Breast epithelium (tissue), 4 donors: ENCODE results near the gene ACRV1. TPM values are rescaled to one million over a fixed set of nuclear protein-coding genes. Genes with fewer than 3 reads are reported as not detected.

ENCODE experiments used
- DNase-seq, 2 donors: peaks; one replicate each; pipeline ENCODE4 v3.0.0-alpha.2; 2019; ENCODE audit warnings: low spot score in 2 of 2
- H3K27ac ChIP-seq, 2 donors: fragments of 200-600 bp; sonication (generic) in 1 of 2; one replicate each; pipeline ENCODE4 v1.5.1; 2016 to 2019; ENCODE audit warnings: mild to moderate bottlenecking in 1 of 2
- H3K27me3 ChIP-seq, 2 donors: fragments of 200-600 bp; sonication (generic) in 1 of 2; one replicate each; pipeline versions ENCODE4 v1.5.1 to v1.6.0; 2017 to 2019; ENCODE audit warnings: control low read depth in 1 of 2, mild to moderate bottlenecking in 1 of 2
- H3K36me3 ChIP-seq: fragments of 200-600 bp; one replicate; pipeline ENCODE4 v1.5.1; 2019
- H3K4me1 ChIP-seq, 2 donors: fragments of 200-600 bp; sonication (generic); one replicate each; pipeline ENCODE4 v1.5.1; 2016 to 2019; ENCODE audit warnings: control low read depth in 1 of 2
- H3K4me3 ChIP-seq, 3 donors: fragments of 200-600 bp; sonication (generic); 1 replicate in 2 of 3; 2 replicates in 1 of 3; pipeline ENCODE4 v1.5.1; 2016 to 2019; ENCODE audit warnings: mild to moderate bottlenecking in 3 of 3, moderate library complexity in 2 of 3
- H3K9me3 ChIP-seq, 2 donors: fragments of 200-600 bp; sonication (generic) in 1 of 2; one replicate each; pipeline ENCODE4 v1.5.1; 2016 to 2019; ENCODE audit warnings: control low read depth in 1 of 2
- CTCF ChIP-seq, 3 donors: fragments of 450-650 bp; IDR thresholded peaks; one replicate each; pipeline ENCODE4 v1.5.1; 2016 to 2017; ENCODE audit warnings: antibody characterized with exemption in 3 of 3, mild to moderate bottlenecking in 3 of 3, moderate library complexity in 3 of 3
- POLR2A ChIP-seq: fragments of 450-650 bp; IDR thresholded peaks from one replicate; pipeline ENCODE4 v1.6.1; 2016; ENCODE audit warnings: antibody characterized with exemption, mild to moderate bottlenecking, moderate library complexity
- POLR2AphosphoS5 ChIP-seq, 3 donors: sonication (generic); formaldehyde crosslinking; IDR thresholded peaks; one replicate each; pipeline ENCODE4 v1.6.1; 2017; ENCODE audit warnings: antibody characterized with exemption in 3 of 3
- intact Hi-C: fragments of 100-400 bp; cut with DNase I; formaldehyde crosslinking; loops from one replicate; pipeline ENCODE4 v1.15.1; 2023; ENCODE audit warnings: low total_unique reads
- total RNA-seq, 3 donors: library from RNA; depleted of rRNA; stranded (reverse); fragments of >200 nt; gene quantifications; one replicate each; pipeline ENCODE4 v1.1.0, GENCODE V29; 2016

Gene ACRV1
- total RNA-seq, 3 donors from 2014 or later, result 0.29 TPM; not detected in 2

DNA sequence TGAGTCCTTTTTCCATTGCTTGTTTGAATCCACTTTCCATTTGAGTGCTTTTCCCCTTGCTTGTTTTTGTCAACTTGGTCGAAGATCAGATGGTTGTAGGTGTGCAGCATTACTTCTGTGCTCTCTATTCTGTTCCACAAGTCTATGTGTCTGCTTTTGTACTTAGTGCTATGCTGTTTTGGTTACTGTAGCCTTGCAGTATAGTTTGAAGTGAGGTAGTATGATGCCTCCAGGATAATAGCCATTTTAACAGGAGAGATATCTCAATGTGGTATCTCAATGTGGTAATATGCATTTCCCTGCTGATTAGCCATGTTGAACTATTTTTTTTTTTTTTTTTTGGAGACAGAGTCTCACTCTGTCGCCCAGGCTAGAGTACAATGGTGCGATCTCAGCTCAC lies 16.7 kb downstream of the ACRV1 start:
- H3K27ac ChIP-seq, result no peak overlapping the region
- no peak overlapping the region for H3K4me3 ChIP-seq
- intact Hi-C loops, result no loop called here
- TF ChIP-seq POLR2A, result no peak
- TF ChIP-seq CTCF (IDR thresholded peaks at IDR 0.05), result no peak
- DNase-seq, result no peak
- H3K4me1 ChIP-seq, result no peaks in the 10 kb centered on the region
- no peaks in the 10 kb centered on the region for H3K36me3 ChIP-seq
- peaks cover 0 to 12% of the 10 kb centered on the region in 2 donors for H3K9me3 ChIP-seq
- no peaks in the 10 kb centered on the region for H3K27me3 ChIP-seq

- Histone ChIP-seq H3K27me3 (no peaks in the 10 kb centered on the region), H3K4me1 (no peaks in the 10 kb centered on the region), H3K9me3 (peaks cover 0 to 12% of the 10 kb centered on the region in 2 donors), H3K4me3 (no peak overlapping the region), H3K36me3 (no peaks in the 10 kb centered on the region), H3K27ac (no peak overlapping the region)
- TF ChIP-seq POLR2AphosphoS5 (IDR thresholded peaks at IDR 0.05) (no peak), POLR2A (no peak), CTCF (IDR thresholded peaks at IDR 0.05) (no peak)
- no peak for DNase-seq
- intact Hi-C loops, result no loop called here
Measured at GRCh38 chr11:125662689-125663088, 18.0 kb downstream of the ACRV1 start.

DNA sequence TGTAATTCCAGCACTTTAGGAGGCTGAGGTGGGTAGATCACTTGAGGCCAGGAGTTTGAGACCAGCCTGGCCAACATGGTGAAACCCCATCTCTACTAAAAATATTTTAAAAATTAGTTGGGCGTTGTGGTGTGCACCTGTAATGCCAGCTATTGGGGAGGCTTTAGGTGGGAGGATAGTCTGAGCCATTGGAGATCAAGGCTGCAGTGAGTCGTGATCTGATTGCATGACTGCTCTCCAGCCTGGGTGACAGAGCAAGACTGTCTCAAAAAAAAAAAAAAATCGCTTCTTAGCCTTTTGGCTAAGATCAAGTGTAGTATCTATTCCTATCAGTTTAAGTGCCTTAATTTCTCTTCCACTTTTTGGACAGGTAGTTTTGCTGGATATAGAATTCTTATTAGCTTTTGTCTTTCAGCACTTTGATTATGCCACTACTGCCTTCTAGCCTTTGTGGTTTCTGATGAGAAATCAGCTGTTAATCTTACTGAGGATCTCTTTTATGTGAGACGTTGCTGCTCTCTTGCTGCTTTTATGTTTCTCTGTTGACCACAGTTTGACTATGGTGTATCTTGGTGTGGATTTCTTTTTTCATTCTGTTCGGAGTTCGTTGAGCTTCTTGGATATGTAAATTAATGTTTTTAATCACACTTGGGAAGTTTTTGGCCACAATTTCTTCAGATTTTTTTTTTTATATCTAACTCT lies 31.0 kb downstream of the ACRV1 start:
- no peaks in the 10 kb centered on the region for H3K9me3 ChIP-seq
- no peaks in the 10 kb centered on the region for H3K36me3 ChIP-seq
- no peak overlapping the region for H3K4me3 ChIP-seq
- H3K27me3 ChIP-seq, result no peaks in the 10 kb centered on the region
- TF ChIP-seq CTCF (IDR thresholded peaks at IDR 0.05) (no peak), POLR2AphosphoS5 (IDR thresholded peaks at IDR 0.05) (no peak), POLR2A (no peak)
- DNase-seq, result no peak
- no peak overlapping the region for H3K27ac ChIP-seq
- intact Hi-C loops, result no loop called here
- no peaks in the 10 kb centered on the region for H3K4me1 ChIP-seq

- TF ChIP-seq CTCF (IDR thresholded peaks at IDR 0.05), result no peak
- TF ChIP-seq POLR2AphosphoS5 (IDR thresholded peaks at IDR 0.05), result no peak
- TF ChIP-seq POLR2A, result no peak
- Histone ChIP-seq H3K27me3 (no peaks in the 10 kb centered on the region), H3K36me3 (no peaks in the 10 kb centered on the region), H3K27ac (no peak overlapping the region), H3K9me3 (no peaks in the 10 kb centered on the region), H3K4me3 (no peak overlapping the region), H3K4me1 (no peaks in the 10 kb centered on the region)
- no peak for DNase-seq
- intact Hi-C loops, result no loop called here
Measured at GRCh38 chr11:125645871-125646270, 34.8 kb downstream of the ACRV1 start.

- TF ChIP-seq POLR2AphosphoS5 (IDR thresholded peaks at IDR 0.05), result no peak
- TF ChIP-seq CTCF (IDR thresholded peaks at IDR 0.05), result no peak
- no peak for TF ChIP-seq POLR2A
- intact Hi-C loops, result no loop called here
- Histone ChIP-seq H3K27ac (no peak overlapping the region), H3K4me3 (no peak overlapping the region), H3K9me3 (no peaks in the 10 kb centered on the region), H3K4me1 (no peaks in the 10 kb centered on the region), H3K27me3 (no peaks in the 10 kb centered on the region), H3K36me3 (no peaks in the 10 kb centered on the region)
- DNase-seq, result no peak
Measured at GRCh38 chr11:125638315-125638714, 42.3 kb downstream of the ACRV1 start.
